HCT116 (cell line): Measurements from ENCODE around the gene MICAL3.

Source experiments
- ATF3 ChIP-seq: IDR thresholded peaks from 2 replicates; pipeline ENCODE4 v1.6.1; 2012
- CTCF ChIP-seq, 3 experiments: fragments of 200-600 bp in 1 of 3; sonication (generic) in 1 of 3; IDR thresholded peaks in 2 of 3; conservative IDR thresholded peaks in 1 of 3; 2 replicates each; pipeline ENCODE4 v1.5.1; 2012 to 2017; ENCODE audit warnings: low read depth in 2 of 3, low read length in 2 of 3, antibody characterized with exemption in 1 of 3, borderline replicate concordance in 1 of 3, control low read depth in 1 of 3, mild to moderate bottlenecking in 1 of 3, mixed read lengths in 1 of 3, mixed run types in 1 of 3, moderate library complexity in 1 of 3; ENCODE audit not compliant: insufficient read depth in 1 of 3
- EGR1 ChIP-seq: IDR thresholded peaks from 2 replicates; pipeline ENCODE4 v1.6.1; 2012; ENCODE audit warnings: low read depth
- EZH2 ChIP-seq: fragments of 200-600 bp; sonication (generic); IDR thresholded peaks from 2 replicates; pipeline ENCODE4 v1.6.1; 2017; ENCODE audit warnings: antibody characterized with exemption, mixed run types
- MAX ChIP-seq: IDR thresholded peaks from 2 replicates; pipeline ENCODE4 v1.6.1; 2012
- POLR2A ChIP-seq: IDR thresholded peaks from 2 replicates; pipeline ENCODE4 v1.7.0; 2011; ENCODE audit warnings: borderline replicate concordance; ENCODE audit not compliant: insufficient read depth, insufficient read length; ENCODE audit errors: extremely low read depth
- POLR2AphosphoS5 ChIP-seq: IDR thresholded peaks from 2 replicates; pipeline ENCODE4 v1.6.1; 2011; ENCODE audit warnings: mild to moderate bottlenecking, low read depth, low read length, moderate library complexity
- SIN3A ChIP-seq: IDR thresholded peaks from 2 replicates; pipeline ENCODE4 v1.6.1; 2012; ENCODE audit warnings: low read depth
- SP1 ChIP-seq: IDR thresholded peaks from 2 replicates; pipeline ENCODE4 v1.6.1; 2012; ENCODE audit warnings: low read depth
- YY1 ChIP-seq: IDR thresholded peaks from 2 replicates; pipeline ENCODE4 v1.6.1; 2011; ENCODE audit warnings: low read length, low read depth, moderate library complexity, mild to moderate bottlenecking; ENCODE audit not compliant: insufficient replicate concordance; ENCODE audit errors: extremely low read depth
- ZBTB33 ChIP-seq: IDR thresholded peaks from 2 replicates; pipeline ENCODE4 v1.6.1; 2011; ENCODE audit warnings: mild to moderate bottlenecking, low read length, moderate library complexity; ENCODE audit not compliant: insufficient replicate concordance; ENCODE audit errors: extremely low read depth

GRCh38 chr22:17814830-17815229 lies 209.5 kb downstream of the MICAL3 start:
- no peak for TF ChIP-seq POLR2A
- TF ChIP-seq SIN3A = no peak
- TF ChIP-seq YY1 = no peak
- no peak for TF ChIP-seq CTCF (IDR thresholded peaks at IDR 0.05 in 2 of 3, conservative IDR thresholded peaks at IDR 0.05 in 1 of 3; ENCODE audit: borderline replicate concordance in 1 of 3, insufficient read depth in 1 of 3, low read depth in 2 of 3, low read length in 2 of 3)
- no peak for TF ChIP-seq SP1
- TF ChIP-seq ATF3 = no peak
- no peak for TF ChIP-seq ZBTB33
- no peak for TF ChIP-seq EZH2
- TF ChIP-seq POLR2AphosphoS5 = no peak
- TF ChIP-seq EGR1 = no peak
- TF ChIP-seq MAX = no peak
